ENCODE measurements around the gene SLC11A2. TPM values are rescaled to one million over a fixed set of nuclear protein-coding genes. Genes with fewer than 3 reads are reported as not detected.

SLC11A2 gene
- polyA plus RNA-seq, 3 donors = 11.7 to 69.0 (median 14.9) TPM

DNA sequence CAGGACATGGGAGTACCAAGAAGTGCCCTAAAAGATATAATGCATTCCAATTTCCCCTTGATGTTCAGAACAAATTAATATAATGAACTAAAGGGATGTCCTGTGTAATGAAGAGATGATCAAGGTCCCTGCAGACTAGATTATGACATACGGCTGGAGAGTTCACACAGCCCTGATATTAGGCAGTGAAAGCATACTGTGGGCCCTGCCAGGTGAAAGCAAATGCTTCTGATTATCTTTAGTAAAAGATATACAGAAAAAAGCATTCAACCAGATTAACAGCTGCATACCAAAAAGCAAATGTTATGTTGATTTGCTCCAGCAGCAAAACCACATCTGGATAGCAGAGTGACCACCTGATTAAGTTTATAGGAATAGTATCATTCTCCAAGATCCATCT lies 61.8 kb downstream of the SLC11A2 start:
- Mint-ChIP-seq H3K27me3 (ENCODE audit: low read depth in 3 of 3) (no peaks in the 10 kb centered on the region), H3K4me1 (peaks cover 3% of the 10 kb centered on the region), H3K27ac (no peak overlapping the region), H3K4me3 (no peak overlapping the region), H3K9me3 (no peaks in the 10 kb centered on the region), H3K36me3 (peaks cover 2 to 20% of the 10 kb centered on the region in 2 donors)
- Histone ChIP-seq H2AFZ (ENCODE audit: insufficient read depth, low read depth, low read length, poor library complexity, severe bottlenecking) (no peak overlapping the region), H3K9ac (ENCODE audit: insufficient read depth, low read length, poor library complexity, severe bottlenecking) (no peak overlapping the region), H3K79me2 (ENCODE audit: insufficient read depth, low read length) (no peaks in the 10 kb centered on the region), H3K4me2 (replicated peaks; ENCODE audit: extremely low read depth, low read length, poor library complexity, severe bottlenecking) (no peak overlapping the region), H3K27ac (ENCODE audit: low read depth in 1 of 2, low read length in 2 of 2) (no peak overlapping the region), H3K9me3 (replicated peaks in 1 of 2; ENCODE audit: control insufficient read depth in 1 of 2, insufficient read depth in 1 of 2, low read length in 2 of 2) (no peaks in the 10 kb centered on the region), H3K27me3 (ENCODE audit: control insufficient read depth in 2 of 2, insufficient read depth in 2 of 2, low read length in 2 of 2) (no peaks in the 10 kb centered on the region), H3K4me1 (ENCODE audit: control insufficient read depth in 1 of 2, insufficient read depth in 2 of 2, low read length in 2 of 2) (no peaks in the 10 kb centered on the region), H4K20me1 (ENCODE audit: insufficient read depth, low read length) (no peaks in the 10 kb centered on the region), H3K4me3 (replicated peaks in 1 of 3; ENCODE audit: low read depth in 2 of 3, low read length in 3 of 3) (no peak overlapping the region), H3K36me3 (replicated peaks in 1 of 2; ENCODE audit: control insufficient read depth in 1 of 2, insufficient read depth in 2 of 2, low read length in 2 of 2) (peaks cover 0 to 9% of the 10 kb centered on the region in 2 donors)
- intact Hi-C loops (cut with micrococcal nuclease) = no loop called here
- TF ChIP-seq, protein P1, sequence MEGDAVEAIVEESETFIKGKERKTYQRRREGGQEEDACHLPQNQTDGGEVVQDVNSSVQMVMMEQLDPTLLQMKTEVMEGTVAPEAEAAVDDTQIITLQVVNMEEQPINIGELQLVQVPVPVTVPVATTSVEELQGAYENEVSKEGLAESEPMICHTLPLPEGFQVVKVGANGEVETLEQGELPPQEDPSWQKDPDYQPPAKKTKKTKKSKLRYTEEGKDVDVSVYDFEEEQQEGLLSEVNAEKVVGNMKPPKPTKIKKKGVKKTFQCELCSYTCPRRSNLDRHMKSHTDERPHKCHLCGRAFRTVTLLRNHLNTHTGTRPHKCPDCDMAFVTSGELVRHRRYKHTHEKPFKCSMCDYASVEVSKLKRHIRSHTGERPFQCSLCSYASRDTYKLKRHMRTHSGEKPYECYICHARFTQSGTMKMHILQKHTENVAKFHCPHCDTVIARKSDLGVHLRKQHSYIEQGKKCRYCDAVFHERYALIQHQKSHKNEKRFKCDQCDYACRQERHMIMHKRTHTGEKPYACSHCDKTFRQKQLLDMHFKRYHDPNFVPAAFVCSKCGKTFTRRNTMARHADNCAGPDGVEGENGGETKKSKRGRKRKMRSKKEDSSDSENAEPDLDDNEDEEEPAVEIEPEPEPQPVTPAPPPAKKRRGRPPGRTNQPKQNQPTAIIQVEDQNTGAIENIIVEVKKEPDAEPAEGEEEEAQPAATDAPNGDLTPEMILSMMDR (IDR thresholded peaks at IDR 0.05) = no peak
- no CpG with 5 or more reads among the region's 1 CpG for WGBS (ENCODE audit: insufficient coverage)
- no peak for DNase-seq

DNA sequence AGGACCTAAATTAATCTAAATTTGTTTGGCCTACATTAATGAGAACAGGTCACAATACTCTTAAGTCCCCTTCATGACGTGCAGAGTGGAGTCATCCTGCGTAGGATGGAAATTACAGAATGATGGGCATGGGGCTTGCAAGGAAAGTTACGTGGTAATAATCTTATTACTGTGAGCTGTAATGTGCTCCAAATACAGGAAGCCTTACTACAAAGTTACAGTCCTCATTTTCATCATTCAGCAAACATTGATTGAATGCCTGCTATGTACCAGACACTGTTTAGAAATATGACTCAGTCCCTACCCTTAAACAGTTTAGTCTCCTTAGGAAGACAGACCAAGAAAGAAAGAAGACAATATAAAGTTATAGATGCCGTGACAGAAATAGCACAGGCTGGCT lies 64.5 kb downstream of the SLC11A2 start:
- no peak overlapping the region for H2AFZ ChIP-seq (ENCODE audit: insufficient read depth, low read depth, low read length, poor library complexity, severe bottlenecking)
- WGBS (ENCODE audit: insufficient coverage) = 86% methylated on average over 1 of the region's 4 CpGs
- intact Hi-C loops (cut with micrococcal nuclease) = no loop called here
- no peaks in the 10 kb centered on the region for H3K79me2 ChIP-seq (ENCODE audit: insufficient read depth, low read length)
- no peak overlapping the region for H3K4me2 ChIP-seq (replicated peaks; ENCODE audit: extremely low read depth, low read length, poor library complexity, severe bottlenecking)
- TF ChIP-seq, protein P1 (IDR thresholded peaks at IDR 0.05) = no peak
- H3K36me3 Mint-ChIP-seq = peaks cover 1 to 2% of the 10 kb centered on the region in 2 donors
- no peak overlapping the region for H3K27ac ChIP-seq (ENCODE audit: low read depth in 1 of 2, low read length in 2 of 2)
- no peak for DNase-seq
- peaks cover 1% of the 10 kb centered on the region for H3K4me1 Mint-ChIP-seq
- H4K20me1 ChIP-seq (ENCODE audit: insufficient read depth, low read length) = no peaks in the 10 kb centered on the region
- no peaks in the 10 kb centered on the region for H3K27me3 Mint-ChIP-seq (ENCODE audit: low read depth in 3 of 3)
- no peaks in the 10 kb centered on the region for H3K27me3 ChIP-seq (ENCODE audit: control insufficient read depth in 2 of 2, insufficient read depth in 2 of 2, low read length in 2 of 2)
- no peaks in the 10 kb centered on the region for H3K9me3 Mint-ChIP-seq
- H3K9me3 ChIP-seq (replicated peaks in 1 of 2; ENCODE audit: control insufficient read depth in 1 of 2, insufficient read depth in 1 of 2, low read length in 2 of 2) = no peaks in the 10 kb centered on the region
- no peak overlapping the region for H3K27ac Mint-ChIP-seq
- H3K4me3 Mint-ChIP-seq = no peak overlapping the region
- H3K4me1 ChIP-seq (ENCODE audit: control insufficient read depth in 1 of 2, insufficient read depth in 2 of 2, low read length in 2 of 2) = no peaks in the 10 kb centered on the region
- no peaks in the 10 kb centered on the region for H3K36me3 ChIP-seq (replicated peaks in 1 of 2; ENCODE audit: control insufficient read depth in 1 of 2, insufficient read depth in 2 of 2, low read length in 2 of 2)
- no peak overlapping the region for H3K9ac ChIP-seq (ENCODE audit: insufficient read depth, low read length, poor library complexity, severe bottlenecking)
- no peak overlapping the region for H3K4me3 ChIP-seq (replicated peaks in 1 of 3; ENCODE audit: low read depth in 2 of 3, low read length in 3 of 3)
